ENCODE results near the gene LSM14B.

GRCh38 chr20:62112368-62112767 is 9.9 kb upstream of the LSM14B start:
- TF ChIP-seq CTCF (IDR thresholded peaks at IDR 0.05) (no peak), POLR2A (IDR thresholded peaks at IDR 0.05) (no peak)

Data from uterus (tissue), 2 donors.